A172 (cell line): ENCODE results near the gene DLK2. TPM values are rescaled to one million over a fixed set of nuclear protein-coding genes. Genes with fewer than 3 reads are reported as not detected.
"Not testable (repeated sequence)": the region's sequence is repeated elsewhere in the genome, so short reads cannot be mapped to it uniquely, and the experiment has no call there.

ENCODE experiments used
- DNase-seq: peaks from one replicate; pipeline ENCODE4 v3.0.0-alpha.2; 2015; ENCODE audit warnings: low spot score
- total RNA-seq: library from RNA; depleted of rRNA; stranded (reverse); fragments of >200 nt; shearing (Covaris generic); gene quantifications from 2 replicates; pipeline ENCODE4 v1.2.3, GENCODE V29; 2014; rRNA removed

Gene DLK2
- total RNA-seq, 1 experiment from 2014 or later = 0.81 TPM

GRCh38 chr6:43427406-43428111, 27.8 kb downstream of the DLK2 start, which contains the start of gene ABCC10:
TSS of gene ABCC10 (plus strand) at chr6:43427541. CDS start at chr6:43427979, 438 bp downstream.
- DNase-seq = peak; percentile 87

- no peak for DNase-seq
Observed at GRCh38 chr6:43426928-43427405, 28.4 kb downstream of the DLK2 start.

DNA sequence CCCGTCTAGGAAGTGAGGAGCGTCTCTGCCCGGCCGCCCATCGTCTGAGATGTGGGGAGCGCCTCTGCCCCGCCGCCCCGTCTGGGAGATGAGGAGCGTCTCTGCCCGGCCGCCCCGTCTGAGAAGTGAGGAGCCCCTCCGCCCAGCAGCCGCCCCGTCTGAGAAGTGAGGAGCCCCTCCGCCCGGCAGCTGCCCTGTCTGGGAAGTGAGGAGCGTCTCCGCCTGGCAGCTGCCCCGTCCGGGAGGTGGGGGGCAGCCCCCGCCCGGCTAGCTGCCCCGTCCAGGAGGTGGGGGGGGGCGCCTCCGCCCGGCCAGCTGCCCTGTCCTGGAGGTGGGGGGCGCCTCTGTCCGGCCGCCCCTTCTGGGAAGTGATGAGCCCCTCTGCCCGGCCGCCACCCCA, 30.3 kb downstream of the DLK2 start:
- DNase-seq = not testable (repeated sequence)

- no peak for DNase-seq
Observed at GRCh38 chr6:43421831-43422230, 33.5 kb downstream of the DLK2 start.

GRCh38 chr6:43420012-43420709, 35.2 kb downstream of the DLK2 start:
- no peak for DNase-seq

GRCh38 chr6:43416935-43417334, 38.4 kb downstream of the DLK2 start:
- no peak for DNase-seq

DNA sequence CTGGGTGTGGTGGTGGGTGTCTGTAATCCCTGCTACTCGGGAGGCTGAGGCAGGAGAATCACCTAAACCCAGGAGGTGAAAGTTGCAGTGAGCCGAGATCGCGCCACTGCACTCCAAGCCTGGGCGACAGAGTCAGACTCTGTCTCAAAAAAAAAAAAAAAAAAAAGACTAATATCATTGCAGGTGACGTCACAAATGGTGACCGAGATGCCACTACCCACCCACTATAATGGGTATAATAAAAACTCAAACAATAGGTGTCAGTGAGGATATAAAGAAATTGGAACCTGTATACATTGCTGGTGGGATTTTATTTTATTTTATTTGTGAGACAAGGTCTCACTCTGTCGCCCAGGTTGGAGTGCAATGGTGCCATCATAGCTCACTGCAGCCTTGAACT, 40.1 kb downstream of the DLK2 start:
- not testable (repeated sequence) for DNase-seq

DNA sequence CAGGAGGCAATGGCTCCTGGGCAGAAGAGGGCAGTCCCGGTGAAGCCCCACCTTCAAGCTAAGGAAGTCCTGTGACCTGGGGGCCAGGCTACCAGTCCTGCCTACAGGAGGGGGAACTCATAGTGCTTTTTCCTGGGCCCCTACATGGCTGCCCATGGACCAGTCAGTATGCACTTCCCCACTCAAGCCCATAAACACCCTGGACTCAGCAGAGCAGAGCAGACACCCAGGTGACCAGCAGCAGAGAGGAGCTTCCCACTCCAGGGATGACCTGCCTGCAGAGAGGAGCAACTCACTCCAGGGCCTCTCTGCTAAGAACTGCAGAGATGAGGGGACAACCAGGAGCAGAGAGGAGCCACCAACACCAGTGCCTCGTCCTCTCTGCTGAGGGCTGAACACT, 42.3 kb downstream of the DLK2 start:
- no peak for DNase-seq

- no peak for DNase-seq
Observed at GRCh38 chr6:43412541-43412940, 42.8 kb downstream of the DLK2 start.

DNA sequence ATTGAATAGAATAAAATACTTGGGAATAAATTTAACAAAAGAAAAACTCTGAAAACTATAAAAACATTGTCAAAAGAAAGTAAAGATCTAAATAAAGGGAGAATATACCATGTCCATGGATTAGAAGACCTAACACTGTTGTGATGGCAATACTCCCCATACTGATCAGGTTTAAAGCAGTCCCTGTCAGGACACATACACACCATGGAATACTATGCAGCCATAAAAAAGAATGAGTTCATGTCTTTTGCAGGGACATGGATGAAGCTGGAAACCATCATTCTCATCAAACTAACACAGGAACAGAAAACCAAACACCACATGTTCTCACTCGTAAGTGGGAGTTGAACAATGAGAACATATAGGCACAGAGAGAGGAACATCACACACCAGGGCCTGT, 44.6 kb downstream of the DLK2 start:
- not testable (repeated sequence) for DNase-seq

GRCh38 chr6:43408259-43408658, 47.1 kb downstream of the DLK2 start:
- DNase-seq = no peak

DNA sequence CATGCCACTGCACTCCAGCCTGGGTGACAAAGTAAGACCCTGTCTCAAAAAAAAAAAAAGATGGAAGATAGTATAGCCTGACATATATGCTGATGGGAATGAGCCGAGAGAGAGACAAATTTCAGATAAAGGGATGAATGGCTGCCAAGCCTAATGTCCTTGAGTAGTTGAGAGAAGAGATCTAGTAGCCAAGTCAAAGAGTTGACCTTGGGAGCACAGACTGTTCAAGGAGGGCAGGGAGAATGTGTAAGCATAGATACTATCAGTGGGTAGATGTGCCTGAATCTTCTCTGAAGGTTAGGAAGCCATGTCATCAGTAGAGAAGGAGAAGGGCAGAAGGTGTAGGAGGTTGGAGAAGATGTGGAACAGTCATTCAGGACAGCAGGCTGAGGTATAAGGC, 48.1 kb downstream of the DLK2 start:
- no peak for DNase-seq

DNA sequence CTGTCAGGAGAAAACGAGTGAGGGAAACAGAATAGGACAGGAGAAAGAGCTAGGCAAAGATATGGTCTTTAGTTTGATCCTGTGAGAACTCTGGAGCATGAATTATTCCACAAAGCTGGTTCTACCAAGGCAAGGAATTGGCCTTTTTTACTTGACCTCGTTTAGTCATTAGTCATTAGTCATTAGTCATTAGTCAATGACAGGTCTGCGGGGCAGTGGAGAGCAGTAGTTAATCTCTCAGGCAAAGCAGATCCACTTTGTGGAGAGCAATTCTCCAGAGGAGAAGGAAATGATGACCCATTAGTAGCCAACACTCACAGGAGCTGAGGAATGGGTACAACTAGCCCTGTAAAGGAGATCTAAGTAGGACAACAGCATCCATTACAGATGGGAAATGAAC, 50.0 kb downstream of the DLK2 start:
- no peak for DNase-seq

DNA sequence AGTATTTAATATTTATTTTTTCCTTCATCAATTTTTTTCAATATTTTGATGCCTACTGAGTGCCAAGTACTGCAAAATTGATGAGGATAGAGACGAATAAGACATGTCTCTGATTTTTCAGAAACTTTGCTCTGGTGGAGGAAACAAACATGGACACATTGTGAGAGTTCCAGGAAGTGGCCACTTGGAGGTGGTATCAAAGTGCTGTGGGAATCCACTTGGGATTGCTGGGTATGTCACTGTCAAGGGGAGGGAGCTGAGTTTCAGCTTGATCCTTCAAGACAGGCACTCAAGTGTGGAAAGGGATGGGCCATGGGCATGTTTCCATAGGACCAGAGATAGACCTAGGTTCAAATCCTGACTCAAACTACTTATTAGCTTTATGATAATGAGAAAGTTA, 52.5 kb downstream of the DLK2 start:
- DNase-seq = no peak

- DNase-seq = no peak
Observed at GRCh38 chr6:43401730-43402129, 53.6 kb downstream of the DLK2 start.

Other genes starting within 250 kb of the DLK2 start
- gene DNPH1, start 226.1 kb downstream of the DLK2 start, total RNA-seq = 120 and 173 TPM in 2 replicates
- not detected in 2 replicates for gene TTBK1, start 212.1 kb downstream of the DLK2 start, total RNA-seq
- gene SLC22A7, start 157.3 kb downstream of the DLK2 start, total RNA-seq = not detected in 2 replicates
- not detected in 2 replicates for gene CRIP3, start 146.7 kb downstream of the DLK2 start, total RNA-seq
- gene ZNF318, start 85.9 kb downstream of the DLK2 start, total RNA-seq = 7.7 and 11.0 TPM in 2 replicates
- gene ABCC10, start 28.0 kb downstream of the DLK2 start, total RNA-seq = 11.1 and 13.9 TPM in 2 replicates
- gene TJAP1, start 22.0 kb upstream of the DLK2 start, total RNA-seq = 10.9 and 14.3 TPM in 2 replicates
- 1.2 and 2.3 TPM in 2 replicates for gene LRRC73, start 54.8 kb upstream of the DLK2 start, total RNA-seq
- 122 and 155 TPM in 2 replicates for gene YIPF3, start 61.4 kb upstream of the DLK2 start, total RNA-seq
- 46.0 and 50.1 TPM in 2 replicates for gene POLR1C, start 61.5 kb upstream of the DLK2 start, total RNA-seq
- gene XPO5, start 120.5 kb upstream of the DLK2 start, total RNA-seq = 49.0 and 50.1 TPM in 2 replicates
- gene POLH, start 120.6 kb upstream of the DLK2 start, total RNA-seq = 28.2 and 41.7 TPM in 2 replicates
- 25.3 and 40.4 TPM in 2 replicates for gene GTPBP2, start 173.7 kb upstream of the DLK2 start, total RNA-seq
- gene MAD2L1BP, start 180.3 kb upstream of the DLK2 start, total RNA-seq = 23.0 and 38.0 TPM in 2 replicates
- not detected in 2 replicates for gene RSPH9, start 189.5 kb upstream of the DLK2 start, total RNA-seq
- 84.5 and 93.4 TPM in 2 replicates for gene MRPS18A, start 232.2 kb upstream of the DLK2 start, total RNA-seq